ENCODE results near the gene FCHSD2.
A peak's percentile ranks its signal among the peaks of the same experiment; 100 is the strongest.
"Not testable (repeated sequence)": the region's sequence is repeated elsewhere in the genome, so short reads cannot be mapped to it uniquely, and the experiment has no call there.

Gene FCHSD2

DNA sequence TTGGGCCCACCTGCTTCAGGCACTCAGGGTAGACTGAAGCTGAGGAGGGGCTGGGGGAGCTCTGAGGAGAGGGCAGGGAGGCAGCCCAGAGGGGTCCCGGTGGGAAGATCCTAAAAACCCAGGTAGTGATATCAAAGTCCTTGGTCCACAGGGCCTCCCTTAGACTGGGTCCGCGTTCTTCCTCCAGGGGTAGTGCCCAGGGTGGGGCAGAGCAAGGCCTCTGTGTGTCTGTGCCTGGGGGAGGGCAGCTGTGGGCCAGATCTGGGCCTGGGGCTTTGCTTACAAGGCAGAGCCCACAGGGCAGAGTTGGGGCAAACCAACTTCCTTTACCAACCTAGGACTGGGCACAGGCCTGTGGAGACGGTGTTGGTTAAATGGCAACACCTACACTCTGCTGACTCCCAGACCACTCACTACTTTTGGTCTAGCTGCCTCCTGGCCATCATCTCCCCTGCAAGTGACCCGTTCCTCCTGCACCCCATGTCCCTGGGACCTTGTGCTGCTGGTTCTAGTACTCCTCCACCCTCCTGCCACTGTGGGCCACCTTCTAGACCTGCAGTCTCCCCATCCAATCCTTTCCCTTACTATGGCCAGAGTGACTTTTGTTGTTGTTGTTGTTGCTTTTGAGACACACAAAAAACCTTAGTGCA, 312.1 kb downstream of the FCHSD2 start:
- no peak for DNase-seq

DNA sequence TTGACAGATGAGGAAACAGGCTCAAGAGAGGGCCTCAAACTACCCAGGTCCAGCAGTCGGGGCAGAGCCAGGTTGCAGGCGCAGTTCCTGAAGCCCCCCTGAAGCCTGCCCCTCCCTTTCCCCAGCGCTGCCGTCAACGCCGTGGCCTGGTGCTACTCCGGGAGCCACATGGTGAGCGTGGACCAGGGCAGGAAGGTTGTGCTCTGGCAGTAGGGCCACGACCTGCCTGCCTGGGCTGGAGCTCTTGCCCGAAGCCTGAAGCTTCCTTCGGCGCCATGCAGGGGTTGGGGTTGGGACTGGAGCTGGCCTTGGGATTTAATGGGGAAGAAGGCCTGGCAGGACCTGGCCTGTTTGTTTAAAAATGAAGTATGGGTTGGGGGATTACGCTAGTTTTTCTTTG, 312.9 kb downstream of the FCHSD2 start:
- no peak for DNase-seq

DNA sequence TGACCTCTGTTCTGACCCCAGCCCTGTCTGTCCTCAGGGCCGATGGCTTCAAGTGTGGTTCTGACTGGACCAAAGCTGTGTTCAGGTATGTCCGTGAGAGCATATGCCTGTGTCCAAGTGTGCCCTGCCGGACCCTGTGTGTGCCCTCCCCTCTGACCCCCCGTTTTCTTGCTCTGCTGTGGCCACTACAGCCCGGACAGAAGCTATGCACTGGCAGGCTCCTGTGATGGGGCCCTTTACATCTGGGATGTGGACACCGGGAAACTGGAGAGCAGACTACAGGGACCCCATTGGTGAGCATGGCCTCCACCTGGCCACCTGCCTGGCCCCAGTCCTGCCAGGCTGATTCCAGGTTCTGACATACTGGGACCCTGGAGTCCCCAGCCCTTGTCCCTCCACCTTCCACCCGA, 313.4 kb downstream of the FCHSD2 start:
- no peak for DNase-seq

DNA sequence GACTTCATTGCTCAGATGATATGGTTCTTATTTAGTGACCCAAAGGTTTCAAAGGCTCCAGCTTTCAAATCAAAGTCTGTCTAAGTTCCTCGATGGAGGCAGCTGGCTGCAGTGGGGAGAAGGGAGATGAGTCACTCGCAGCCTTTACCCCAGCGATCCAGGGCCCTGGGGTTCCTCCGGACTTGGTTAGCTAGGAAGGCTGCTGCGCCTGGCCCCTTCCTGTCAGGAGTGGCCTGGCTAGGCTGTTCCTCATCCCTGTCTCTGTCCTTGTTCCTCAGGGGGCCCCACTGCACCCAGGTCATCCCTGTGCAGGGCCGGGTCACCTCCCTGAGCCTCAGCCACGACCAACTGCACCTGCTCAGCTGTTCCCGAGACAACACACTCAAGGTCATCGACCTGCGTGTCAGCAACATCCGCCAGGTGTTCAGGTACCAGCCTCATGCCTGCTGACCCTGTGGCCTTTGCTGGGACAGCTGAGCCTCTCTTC, 314.0 kb downstream of the FCHSD2 start:
- no peak for DNase-seq

- DNase-seq: not testable (repeated sequence)
These were observed 314.5 kb downstream of the FCHSD2 start for GRCh38 chr11:72827656-72828055.

DNA sequence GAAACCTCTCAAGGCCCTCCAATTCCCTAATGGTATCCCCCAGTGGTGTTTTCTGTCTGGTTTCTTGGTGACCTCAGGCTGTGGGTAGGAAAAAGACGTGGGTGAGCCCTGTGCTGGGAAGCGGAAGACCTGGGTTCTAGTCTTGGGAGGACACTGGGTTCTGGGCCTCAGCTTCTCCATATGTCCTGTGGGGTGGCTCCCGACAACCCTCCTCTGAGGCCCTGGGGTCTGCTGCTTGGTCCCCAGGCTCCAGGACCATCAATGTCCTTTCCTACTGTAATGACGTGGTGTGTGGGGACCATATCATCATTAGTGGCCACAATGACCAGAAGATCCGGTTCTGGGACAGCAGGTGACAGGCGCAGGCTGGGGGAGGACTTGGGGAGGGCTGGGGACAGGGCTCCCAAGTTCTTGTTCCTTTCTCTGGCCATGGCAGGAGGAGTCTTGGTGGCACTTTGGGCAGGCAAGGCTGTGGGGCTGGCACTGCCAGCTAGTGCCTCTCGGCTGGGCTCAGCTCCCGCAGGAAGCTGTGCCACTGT, 315.1 kb downstream of the FCHSD2 start:
- DNase-seq: no peak

GRCh38 chr11:72826191-72826941, 315.8 kb downstream of the FCHSD2 start:
- DNase-seq: no peak

- DNase-seq: no peak
These were observed 316.5 kb downstream of the FCHSD2 start for GRCh38 chr11:72825661-72826060.

DNA sequence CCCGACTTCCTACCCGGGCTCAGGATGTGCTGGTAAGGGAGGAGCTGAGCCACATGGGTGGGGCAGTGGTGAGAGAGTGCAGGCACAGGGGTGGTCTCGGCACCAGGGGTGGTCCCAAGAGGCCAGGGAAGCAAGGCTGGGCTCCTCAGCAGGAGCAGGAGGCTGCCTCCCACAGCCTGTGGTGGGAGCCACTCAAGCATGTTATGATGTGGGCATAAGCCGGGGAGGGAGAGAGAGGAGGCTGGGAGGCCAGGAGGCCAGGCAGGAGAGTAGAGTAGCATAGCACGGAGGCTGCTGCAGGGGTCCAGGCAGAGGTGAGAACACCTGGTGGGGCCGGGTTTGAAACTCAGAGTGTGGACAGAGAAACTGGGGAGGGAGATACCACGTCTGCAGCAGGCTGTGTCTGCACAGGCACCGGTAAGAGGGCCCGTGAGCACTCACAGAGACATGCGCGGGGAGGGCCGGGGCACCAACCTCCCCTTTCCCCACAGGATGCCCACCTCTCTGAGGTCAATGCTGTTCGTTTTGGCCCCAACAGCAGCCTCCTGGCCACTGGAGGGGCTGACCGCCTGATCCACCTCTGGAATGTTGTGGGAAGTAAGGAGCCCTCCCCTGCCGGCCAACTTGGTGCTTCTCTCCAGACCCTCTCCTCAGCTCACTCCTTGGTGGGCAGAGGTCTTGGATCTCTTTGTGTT, 317.2 kb downstream of the FCHSD2 start:
- no peak for DNase-seq

- DNase-seq: no peak
These were observed 318.1 kb downstream of the FCHSD2 start for GRCh38 chr11:72824020-72824419.

DNA sequence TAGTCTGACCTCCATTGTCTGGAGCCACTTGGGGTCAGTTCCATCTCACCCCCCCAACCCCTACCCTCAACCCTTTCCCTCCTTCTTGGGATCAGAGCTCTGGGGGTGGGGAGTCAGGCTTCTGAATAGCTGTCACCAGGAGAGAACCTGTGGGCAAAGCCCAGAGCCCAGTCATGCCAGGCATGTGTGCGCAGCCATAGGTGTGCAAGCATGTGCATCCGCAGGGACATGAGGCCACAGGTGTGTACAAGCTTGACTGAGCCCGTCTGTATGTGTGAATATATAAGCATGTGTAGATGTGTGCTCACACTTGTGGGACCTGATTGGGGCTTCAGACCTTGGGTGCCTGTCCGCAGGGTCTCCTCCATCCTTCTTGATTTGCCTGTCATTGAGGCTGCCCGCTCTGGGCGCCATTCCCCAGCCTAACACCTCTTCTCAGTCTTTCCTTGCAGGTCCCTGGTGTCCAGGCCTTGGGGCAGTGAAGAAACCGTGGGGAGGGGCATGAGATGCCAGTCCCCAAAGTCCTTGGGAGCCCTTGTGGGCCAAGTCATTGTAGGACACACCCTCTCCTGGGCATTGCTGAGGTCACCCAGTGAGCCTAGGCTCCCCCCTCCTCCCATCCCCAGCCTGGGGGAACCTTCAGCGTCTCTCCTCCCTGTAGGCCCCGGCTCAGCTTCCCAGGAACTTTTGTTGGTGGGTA, 318.9 kb downstream of the FCHSD2 start:
- no peak for DNase-seq

DNA sequence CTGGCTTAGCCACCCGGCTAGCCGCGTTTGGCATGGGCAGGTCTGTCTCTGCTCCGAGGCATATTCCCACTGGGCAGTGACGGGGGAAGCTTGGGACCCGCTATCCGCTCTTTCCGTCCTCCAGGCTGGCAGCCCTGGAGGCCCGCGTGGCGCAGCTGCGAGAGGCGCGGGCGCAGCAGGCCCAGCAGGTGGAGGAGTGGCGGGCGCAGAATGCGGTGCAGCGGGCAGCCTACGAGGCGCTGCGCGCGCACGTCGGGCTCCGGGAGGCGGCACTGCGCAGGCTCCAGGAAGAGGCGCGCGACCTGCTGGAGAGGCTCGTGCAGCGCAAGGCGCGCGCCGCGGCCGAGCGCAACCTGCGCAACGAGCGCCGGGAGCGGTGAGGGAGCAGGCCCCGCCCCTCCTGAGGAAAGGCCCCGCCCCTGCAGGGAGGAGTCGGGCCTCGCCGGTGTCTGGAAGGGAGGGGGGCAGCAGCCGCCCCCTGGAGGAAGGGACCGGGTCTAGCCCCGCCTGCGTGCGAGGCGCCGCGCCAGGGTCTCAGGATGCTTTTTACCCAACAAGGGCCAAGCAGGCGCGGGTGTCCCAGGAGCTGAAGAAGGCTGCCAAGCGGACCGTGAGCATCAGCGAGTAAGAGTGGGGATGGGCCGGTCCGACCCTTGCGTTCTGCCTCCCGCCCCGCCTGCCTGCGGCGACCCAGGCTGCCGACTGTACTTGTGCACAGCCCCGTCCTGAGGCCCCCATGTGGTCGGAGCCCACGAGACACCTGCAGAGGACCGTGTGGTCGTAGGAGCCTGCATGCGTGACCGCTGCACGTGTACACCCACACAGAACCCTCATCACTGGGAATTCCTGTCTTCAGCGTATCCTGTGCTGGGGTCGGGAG, 320.0 kb downstream of the FCHSD2 start:
- peak; percentile 37 for DNase-seq

DNA sequence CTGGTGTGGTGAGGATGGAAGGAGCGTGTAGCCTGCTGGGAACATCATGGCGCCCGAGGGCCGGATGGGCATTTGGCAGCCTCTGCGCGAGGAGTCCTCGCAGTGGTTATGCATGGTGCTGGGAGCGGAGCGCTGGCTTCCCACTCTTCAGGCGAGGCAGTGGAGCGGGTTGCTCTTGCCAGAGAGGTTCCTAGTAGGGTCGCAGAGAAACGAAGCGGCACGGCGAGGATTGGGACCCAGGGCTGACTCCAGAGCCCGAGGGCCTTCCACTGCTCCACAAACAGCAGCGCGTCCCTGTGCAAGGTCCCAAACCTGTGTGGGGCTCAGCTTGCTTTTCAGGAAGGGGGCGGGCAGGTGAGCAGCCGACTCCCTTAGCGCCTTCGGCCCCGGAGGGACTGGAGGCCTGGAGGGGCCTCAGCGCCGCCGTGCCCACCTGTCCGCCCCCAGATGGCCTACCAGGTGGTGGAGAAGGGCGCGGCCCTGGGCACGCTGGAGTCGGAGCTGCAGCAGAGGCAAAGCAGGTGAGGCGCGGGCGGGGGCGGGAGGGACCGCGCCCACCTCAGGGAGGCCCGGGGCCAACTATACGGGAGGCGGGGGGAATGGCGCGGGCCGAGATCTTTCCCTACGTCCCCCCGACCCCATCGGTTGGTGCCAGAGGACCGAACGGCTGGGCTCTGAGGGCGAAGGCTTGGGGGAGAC, 320.7 kb downstream of the FCHSD2 start:
- DNase-seq: no peak

DNA sequence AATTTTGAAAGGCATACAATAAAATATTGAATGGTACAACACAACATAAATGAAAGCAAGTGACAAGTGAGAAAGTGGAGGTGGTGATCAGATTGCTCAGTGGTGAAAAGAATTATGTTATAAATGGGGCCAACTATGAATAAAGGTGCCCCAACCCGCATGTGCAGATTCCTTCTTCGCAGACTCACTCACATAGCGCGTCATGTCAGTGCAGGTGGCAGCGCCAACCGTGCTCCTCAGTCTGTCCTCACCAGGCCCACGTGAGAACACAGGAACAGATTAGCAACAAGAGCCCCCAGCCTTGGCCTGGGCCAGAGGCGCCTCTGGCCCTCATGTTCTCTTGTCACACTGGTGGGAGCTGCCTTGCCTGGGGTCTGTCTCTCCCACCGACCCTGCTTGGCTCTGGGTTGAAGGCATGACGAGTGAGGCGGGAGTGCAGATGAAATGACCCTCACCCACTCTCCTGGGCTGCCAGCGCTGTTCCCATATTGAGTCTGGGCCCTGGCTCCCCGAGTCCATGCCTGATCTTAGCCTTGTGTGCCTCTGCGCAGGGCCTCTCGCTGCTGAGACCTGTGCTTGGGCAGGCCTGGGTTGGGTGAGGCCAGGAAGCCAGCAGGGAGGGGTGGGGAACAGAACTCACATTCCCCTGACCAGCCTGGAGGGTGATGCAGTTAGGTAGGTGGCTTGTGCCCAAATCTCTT, 321.5 kb downstream of the FCHSD2 start:
- no peak for DNase-seq

- no peak for DNase-seq
These were observed 323.1 kb downstream of the FCHSD2 start for GRCh38 chr11:72818971-72819370.

- no peak for DNase-seq
These were observed 324.2 kb downstream of the FCHSD2 start for GRCh38 chr11:72817966-72818365.

DNA sequence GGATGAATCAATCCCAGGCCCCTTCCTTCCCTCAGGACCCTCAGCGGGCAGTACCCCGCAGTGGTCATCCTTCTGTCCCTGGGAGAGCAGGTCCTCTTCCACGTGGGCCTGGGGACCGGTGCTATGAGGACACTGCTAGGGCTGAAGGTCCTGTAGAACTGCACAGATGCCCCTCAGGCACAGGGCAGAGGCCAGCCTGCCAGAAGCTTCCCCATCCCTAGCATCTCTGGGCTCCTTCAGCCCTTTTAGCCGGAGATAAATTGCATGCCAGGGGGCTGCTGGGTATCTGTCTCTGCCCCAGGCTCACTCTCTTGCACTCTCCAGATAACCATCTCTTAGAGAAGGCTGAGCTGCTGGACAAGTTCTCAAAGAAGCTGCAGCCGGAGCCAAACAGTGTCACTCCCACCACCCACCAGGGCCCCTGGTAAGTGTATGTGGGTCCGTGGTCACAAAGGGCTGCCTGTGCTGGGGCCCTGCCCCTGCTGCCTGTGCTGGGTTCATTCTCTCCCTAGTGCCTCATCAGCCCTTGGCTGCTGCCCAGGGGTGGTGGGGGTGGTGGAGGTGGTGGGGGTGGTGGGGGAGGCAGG, 325.6 kb downstream of the FCHSD2 start:
- DNase-seq: no peak

DNA sequence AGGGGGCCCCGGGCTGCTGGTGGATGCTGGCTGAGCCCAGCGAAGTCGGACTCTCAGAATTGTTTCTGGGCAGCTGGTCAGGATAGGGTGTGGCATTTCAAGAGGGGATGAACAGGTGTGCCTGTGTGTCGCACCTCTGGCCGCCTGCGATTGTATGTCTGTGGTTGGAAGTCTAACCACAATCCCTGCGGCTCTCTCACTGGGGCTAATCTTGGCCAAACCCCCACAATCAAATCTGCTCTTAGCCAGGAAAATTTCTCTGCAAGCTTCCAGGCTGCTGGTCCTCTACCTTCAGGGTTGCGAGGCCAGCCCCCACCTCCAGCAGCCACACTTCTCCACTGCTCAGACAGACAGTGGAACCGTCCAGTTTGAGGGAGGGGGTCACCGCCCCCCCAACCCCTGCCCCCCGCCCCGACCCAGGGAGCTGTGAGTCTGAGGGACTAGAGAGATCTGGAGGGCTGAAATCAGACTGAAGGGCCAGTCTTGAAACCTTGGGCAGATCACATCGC, 327.0 kb downstream of the FCHSD2 start:
- DNase-seq: peak; percentile 7

DNA sequence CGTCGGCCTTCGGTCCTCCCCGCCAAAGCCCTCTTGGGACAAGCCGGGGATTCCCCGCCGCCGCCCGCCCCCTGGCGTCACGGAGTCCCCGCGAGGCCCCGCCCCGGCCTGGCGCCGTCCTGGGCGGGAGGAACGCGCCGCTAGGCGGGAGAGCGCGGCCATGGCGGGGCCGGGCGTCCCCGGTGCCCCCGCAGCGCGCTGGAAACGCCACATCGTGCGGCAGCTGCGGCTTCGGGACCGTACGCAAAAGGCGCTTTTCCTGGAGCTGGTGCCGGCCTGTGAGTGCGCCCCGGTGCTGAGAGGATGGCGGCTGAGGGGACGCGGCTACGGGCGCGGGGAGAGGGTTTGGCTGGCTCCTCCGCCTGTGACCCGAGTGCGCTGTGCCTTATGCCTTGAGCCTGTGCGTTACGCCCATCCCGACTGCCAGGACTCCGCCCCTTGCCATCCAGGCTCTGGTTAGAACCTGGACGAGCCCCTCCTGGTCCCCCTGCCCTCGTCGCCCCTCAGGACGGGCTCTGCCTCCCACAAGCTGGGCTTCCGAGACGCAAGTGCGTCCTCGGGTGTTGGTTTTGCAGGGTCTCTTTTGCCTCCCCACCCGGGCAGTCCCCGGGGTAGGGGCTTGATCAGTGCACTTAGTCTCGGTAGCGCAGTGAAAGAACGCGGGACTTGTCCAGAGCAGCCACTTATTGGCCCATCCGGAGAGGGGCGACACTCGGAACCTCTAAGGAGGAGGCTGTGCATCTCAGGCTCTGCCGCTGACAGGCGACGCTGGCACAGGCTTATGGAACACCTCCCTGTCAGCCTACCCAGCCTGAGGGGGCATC, 327.6 kb downstream of the FCHSD2 start, which contains the start of gene ATG16L2:
ATG16L2 (plus strand) TSS at position 126 of the 824 bp plus-strand sequence; CDS start at position 161, 35 bp downstream.
- no peak for DNase-seq

Data from NCI-H187 treated with DMSO at 0.1 percent for 48 hours (cell line).